Measurements from ENCODE around the gene RGS14.

Gene RGS14

GRCh38 chr5:177388521-177389052 is 30.9 kb downstream of the RGS14 start:
- no peaks in the 10 kb centered on the region for H3K79me2 ChIP-seq
- H2AFZ ChIP-seq: no peak overlapping the region
- no peak for TF ChIP-seq CTCF (IDR thresholded peaks at IDR 0.05)
- no peak overlapping the region for H3K4me2 ChIP-seq (ENCODE audit: low read length)
- H3K27ac ChIP-seq: no peak overlapping the region
- H3K27me3 ChIP-seq (ENCODE audit: control insufficient read depth, insufficient read depth, low read length): no peaks in the 10 kb centered on the region
- H3K4me3 ChIP-seq (ENCODE audit: low read depth, low read length): no peak overlapping the region
- H3K36me3 ChIP-seq (ENCODE audit: control insufficient read depth, insufficient read depth, low read length): no peaks in the 10 kb centered on the region
- H3K9ac ChIP-seq: no peak overlapping the region
- H3K9me3 ChIP-seq (ENCODE audit: control insufficient read depth, low read length): no peaks in the 10 kb centered on the region
- no peaks in the 10 kb centered on the region for H3K4me1 ChIP-seq

GRCh38 chr5:177389241-177390169 is 31.8 kb downstream of the RGS14 start:
- no peak for TF ChIP-seq CTCF (IDR thresholded peaks at IDR 0.05)
- Histone ChIP-seq H3K9ac (no peak overlapping the region), H3K27me3 (ENCODE audit: control insufficient read depth, insufficient read depth, low read length) (no peaks in the 10 kb centered on the region), H3K4me3 (ENCODE audit: low read depth, low read length) (no peak overlapping the region), H3K4me2 (ENCODE audit: low read length) (no peak overlapping the region), H3K36me3 (ENCODE audit: control insufficient read depth, insufficient read depth, low read length) (no peaks in the 10 kb centered on the region), H3K4me1 (no peaks in the 10 kb centered on the region), H3K79me2 (no peaks in the 10 kb centered on the region), H3K27ac (no peak overlapping the region), H3K9me3 (ENCODE audit: control insufficient read depth, low read length) (no peaks in the 10 kb centered on the region), H2AFZ (no peak overlapping the region)

GRCh38 chr5:177390363-177391300 is 32.9 kb downstream of the RGS14 start:
- H3K36me3 ChIP-seq (ENCODE audit: control insufficient read depth, insufficient read depth, low read length): no peaks in the 10 kb centered on the region
- H3K27ac ChIP-seq: no peak overlapping the region
- no peaks in the 10 kb centered on the region for H3K79me2 ChIP-seq
- no peak overlapping the region for H3K4me3 ChIP-seq (ENCODE audit: low read depth, low read length)
- H3K9me3 ChIP-seq (ENCODE audit: control insufficient read depth, low read length): no peaks in the 10 kb centered on the region
- H3K9ac ChIP-seq: no peak overlapping the region
- no peak overlapping the region for H3K4me2 ChIP-seq (ENCODE audit: low read length)
- peak; percentile 98 for TF ChIP-seq CTCF (IDR thresholded peaks at IDR 0.05)
- no peaks in the 10 kb centered on the region for H3K27me3 ChIP-seq (ENCODE audit: control insufficient read depth, insufficient read depth, low read length)
- H2AFZ ChIP-seq: no peak overlapping the region
- no peaks in the 10 kb centered on the region for H3K4me1 ChIP-seq

GRCh38 chr5:177392765-177393164 is 35.0 kb downstream of the RGS14 start:
- TF ChIP-seq CTCF (IDR thresholded peaks at IDR 0.05): no peak
- no peaks in the 10 kb centered on the region for H3K4me1 ChIP-seq
- no peaks in the 10 kb centered on the region for H3K27me3 ChIP-seq (ENCODE audit: control insufficient read depth, insufficient read depth, low read length)
- no peaks in the 10 kb centered on the region for H3K9me3 ChIP-seq (ENCODE audit: control insufficient read depth, low read length)
- H3K79me2 ChIP-seq: no peaks in the 10 kb centered on the region
- H3K4me2 ChIP-seq (ENCODE audit: low read length): no peak overlapping the region
- no peak overlapping the region for H2AFZ ChIP-seq
- no peak overlapping the region for H3K9ac ChIP-seq
- H3K4me3 ChIP-seq (ENCODE audit: low read depth, low read length): no peak overlapping the region
- H3K36me3 ChIP-seq (ENCODE audit: control insufficient read depth, insufficient read depth, low read length): no peaks in the 10 kb centered on the region
- H3K27ac ChIP-seq: no peak overlapping the region
